ENCODE results near the gene SOD2.
"Not testable (repeated sequence)": the region's sequence is repeated elsewhere in the genome, so short reads cannot be mapped to it uniquely, and the experiment has no call there.

- TF ChIP-seq CTCF, POLR2AphosphoS5, POLR2A (IDR thresholded peaks at IDR 0.05): not testable (repeated sequence)
Observed at GRCh38 chr6:159663368-159663889, 29.6 kb downstream of the SOD2 start.
